ENCODE data around the gene CSNK1A1L. TPM values are rescaled to one million over a fixed set of nuclear protein-coding genes. Genes with fewer than 3 reads are reported as not detected.

Gene CSNK1A1L
- total and polyA plus RNA-seq, 10 of the 15 experiments (the other 5 are each of a cell fraction or from before 2014, with no cell fraction given) = not detected

DNA sequence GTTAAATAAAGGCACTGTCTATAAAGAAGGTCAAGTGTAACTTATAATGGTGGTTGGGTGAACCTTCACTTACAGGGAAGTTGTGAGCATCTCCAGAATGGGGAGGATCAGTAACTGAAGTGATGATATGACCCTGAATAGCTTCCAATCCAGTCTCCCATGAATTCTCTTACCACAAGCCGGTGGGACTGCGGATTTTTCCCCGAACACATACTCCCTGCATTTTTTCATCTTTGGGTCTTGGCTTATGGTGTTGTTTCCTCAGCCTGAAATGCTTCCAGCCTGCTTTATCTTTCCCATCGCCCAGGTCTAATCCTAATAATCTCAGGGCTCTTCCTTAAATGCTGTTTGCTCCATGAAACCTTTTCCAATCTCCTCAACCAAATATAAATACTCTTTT, 2.0 kb upstream of the CSNK1A1L start:
- DNase-seq (ENCODE audit: low read depth, low spot score) (no peak), ATAC-seq (no peak), FAIRE-seq (no peak)
- in situ Hi-C loops (cut with MboI) (no loop called here), intact Hi-C loops (cut with micrococcal nuclease; ENCODE audit: unreplicated experiment) (loop anchor here (5.0 kb wide), 1 partner anchor 495 kb away; no protein-coding TSS in a partner anchor)
- H3K27me3 ChIP-seq (replicated peaks in 1 of 2; ENCODE audit: control insufficient read depth in 2 of 2, insufficient read depth in 2 of 2, low read length in 1 of 2) = no peaks in the 10 kb centered on the region; a peak in 1 of 4 replicates
- H4K20me1 ChIP-seq (ENCODE audit: control insufficient read depth, insufficient read depth) = no peaks in the 10 kb centered on the region
- H3K9ac ChIP-seq (ENCODE audit: control insufficient read depth, insufficient read depth, low read length) = no peak overlapping the region
- ChIA-PET CTCF (no interaction called here), POLR2A (no interaction called here), SMC1A (ENCODE audit: uncharacterized antibody, unreplicated experiment) (no interaction called here), RAD21 (ENCODE audit: unreplicated experiment) (no interaction called here)
- H3K4me2 ChIP-seq (ENCODE audit: control insufficient read depth, insufficient read depth) = no peak overlapping the region
- H3K27ac ChIP-seq (ENCODE audit: control insufficient read depth, insufficient read depth) = no peak overlapping the region
- BruUV-seq (replicated peaks) = no TSS peak
- H3K79me2 ChIP-seq (ENCODE audit: control insufficient read depth, insufficient read depth, low read length) = no peaks in the 10 kb centered on the region
- no peak overlapping the region for H2AFZ ChIP-seq (ENCODE audit: control insufficient read depth, low read depth, low read length)
- WGBS (ENCODE audit: insufficient coverage, insufficient replicate concordance, low lambda C conversion rate, missing lambda C conversion rate) = 14% methylated on average over 4 of the region's 4 CpGs
- no peak overlapping the region for H3K4me3 ChIP-seq
- no peaks in the 10 kb centered on the region for H3K9me3 ChIP-seq (replicated peaks; ENCODE audit: control insufficient read depth, insufficient read depth, low read length)
- no peaks in the 10 kb centered on the region for H3K4me1 ChIP-seq (ENCODE audit: control insufficient read depth, insufficient read depth, low read length)
- no peaks in the 10 kb centered on the region for H3K36me3 ChIP-seq (ENCODE audit: control insufficient read depth in 2 of 2, insufficient read depth in 2 of 2, low read length in 1 of 2)
- no peak for TF ChIP-seq ZBED1 (IDR thresholded peaks at IDR 0.05; ENCODE audit: borderline replicate concordance)
- no peak for TF ChIP-seq NBN (IDR thresholded peaks at IDR 0.05)
- TF ChIP-seq SUZ12 (IDR thresholded peaks at IDR 0.05; ENCODE audit: unreplicated experiment) = no peak
- TF ChIP-seq ZNF622 (IDR thresholded peaks at IDR 0.05) = no peak
- TF ChIP-seq RB1 (IDR thresholded peaks at IDR 0.05; ENCODE audit: borderline replicate concordance) = no peak
- TF ChIP-seq, protein P1, sequence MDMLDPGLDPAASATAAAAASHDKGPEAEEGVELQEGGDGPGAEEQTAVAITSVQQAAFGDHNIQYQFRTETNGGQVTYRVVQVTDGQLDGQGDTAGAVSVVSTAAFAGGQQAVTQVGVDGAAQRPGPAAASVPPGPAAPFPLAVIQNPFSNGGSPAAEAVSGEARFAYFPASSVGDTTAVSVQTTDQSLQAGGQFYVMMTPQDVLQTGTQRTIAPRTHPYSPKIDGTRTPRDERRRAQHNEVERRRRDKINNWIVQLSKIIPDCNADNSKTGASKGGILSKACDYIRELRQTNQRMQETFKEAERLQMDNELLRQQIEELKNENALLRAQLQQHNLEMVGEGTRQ (IDR thresholded peaks at IDR 0.05; ENCODE audit: borderline replicate concordance, low read depth, low read length) = no peak
- TF ChIP-seq POU2F2 (IDR thresholded peaks at IDR 0.05; ENCODE audit: borderline replicate concordance, low read depth, low read length) = no peak
- TF ChIP-seq SRF (IDR thresholded peaks at IDR 0.05; ENCODE audit: low read depth in 2 of 2, low read length in 2 of 2) = no peak
- no peak for TF ChIP-seq MTA3 (IDR thresholded peaks at IDR 0.05; ENCODE audit: borderline replicate concordance, low read length)
- no peak for TF ChIP-seq MEF2A (IDR thresholded peaks at IDR 0.05; ENCODE audit: insufficient read depth, low read depth, low read length)
- TF ChIP-seq TCF3 (IDR thresholded peaks at IDR 0.05; ENCODE audit: borderline replicate concordance, insufficient read depth, low read depth, low read length) = no peak
- TF ChIP-seq, protein P2, sequence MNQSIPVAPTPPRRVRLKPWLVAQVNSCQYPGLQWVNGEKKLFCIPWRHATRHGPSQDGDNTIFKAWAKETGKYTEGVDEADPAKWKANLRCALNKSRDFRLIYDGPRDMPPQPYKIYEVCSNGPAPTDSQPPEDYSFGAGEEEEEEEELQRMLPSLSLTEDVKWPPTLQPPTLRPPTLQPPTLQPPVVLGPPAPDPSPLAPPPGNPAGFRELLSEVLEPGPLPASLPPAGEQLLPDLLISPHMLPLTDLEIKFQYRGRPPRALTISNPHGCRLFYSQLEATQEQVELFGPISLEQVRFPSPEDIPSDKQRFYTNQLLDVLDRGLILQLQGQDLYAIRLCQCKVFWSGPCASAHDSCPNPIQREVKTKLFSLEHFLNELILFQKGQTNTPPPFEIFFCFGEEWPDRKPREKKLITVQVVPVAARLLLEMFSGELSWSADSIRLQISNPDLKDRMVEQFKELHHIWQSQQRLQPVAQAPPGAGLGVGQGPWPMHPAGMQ (IDR thresholded peaks at IDR 0.05; ENCODE audit: borderline replicate concordance) = no peak
- no peak for TF ChIP-seq ZZZ3 (IDR thresholded peaks at IDR 0.05; ENCODE audit: control insufficient read depth, insufficient read length, low read depth)
- TF ChIP-seq YBX1 (IDR thresholded peaks at IDR 0.05) = no peak
- no peak for TF ChIP-seq RELA (IDR thresholded peaks at IDR 0.05; ENCODE audit: borderline replicate concordance, partially characterized antibody)
- TF ChIP-seq, protein P3, sequence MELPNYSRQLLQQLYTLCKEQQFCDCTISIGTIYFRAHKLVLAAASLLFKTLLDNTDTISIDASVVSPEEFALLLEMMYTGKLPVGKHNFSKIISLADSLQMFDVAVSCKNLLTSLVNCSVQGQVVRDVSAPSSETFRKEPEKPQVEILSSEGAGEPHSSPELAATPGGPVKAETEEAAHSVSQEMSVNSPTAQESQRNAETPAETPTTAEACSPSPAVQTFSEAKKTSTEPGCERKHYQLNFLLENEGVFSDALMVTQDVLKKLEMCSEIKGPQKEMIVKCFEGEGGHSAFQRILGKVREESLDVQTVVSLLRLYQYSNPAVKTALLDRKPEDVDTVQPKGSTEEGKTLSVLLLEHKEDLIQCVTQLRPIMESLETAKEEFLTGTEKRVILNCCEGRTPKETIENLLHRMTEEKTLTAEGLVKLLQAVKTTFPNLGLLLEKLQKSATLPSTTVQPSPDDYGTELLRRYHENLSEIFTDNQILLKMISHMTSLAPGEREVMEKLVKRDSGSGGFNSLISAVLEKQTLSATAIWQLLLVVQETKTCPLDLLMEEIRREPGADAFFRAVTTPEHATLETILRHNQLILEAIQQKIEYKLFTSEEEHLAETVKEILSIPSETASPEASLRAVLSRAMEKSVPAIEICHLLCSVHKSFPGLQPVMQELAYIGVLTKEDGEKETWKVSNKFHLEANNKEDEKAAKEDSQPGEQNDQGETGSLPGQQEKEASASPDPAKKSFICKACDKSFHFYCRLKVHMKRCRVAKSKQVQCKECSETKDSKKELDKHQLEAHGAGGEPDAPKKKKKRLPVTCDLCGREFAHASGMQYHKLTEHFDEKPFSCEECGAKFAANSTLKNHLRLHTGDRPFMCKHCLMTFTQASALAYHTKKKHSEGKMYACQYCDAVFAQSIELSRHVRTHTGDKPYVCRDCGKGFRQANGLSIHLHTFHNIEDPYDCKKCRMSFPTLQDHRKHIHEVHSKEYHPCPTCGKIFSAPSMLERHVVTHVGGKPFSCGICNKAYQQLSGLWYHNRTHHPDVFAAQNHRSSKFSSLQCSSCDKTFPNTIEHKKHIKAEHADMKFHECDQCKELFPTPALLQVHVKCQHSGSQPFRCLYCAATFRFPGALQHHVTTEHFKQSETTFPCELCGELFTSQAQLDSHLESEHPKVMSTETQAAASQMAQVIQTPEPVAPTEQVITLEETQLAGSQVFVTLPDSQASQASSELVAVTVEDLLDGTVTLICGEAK (IDR thresholded peaks at IDR 0.05; ENCODE audit: borderline replicate concordance) = no peak
- TF ChIP-seq, protein P4, sequence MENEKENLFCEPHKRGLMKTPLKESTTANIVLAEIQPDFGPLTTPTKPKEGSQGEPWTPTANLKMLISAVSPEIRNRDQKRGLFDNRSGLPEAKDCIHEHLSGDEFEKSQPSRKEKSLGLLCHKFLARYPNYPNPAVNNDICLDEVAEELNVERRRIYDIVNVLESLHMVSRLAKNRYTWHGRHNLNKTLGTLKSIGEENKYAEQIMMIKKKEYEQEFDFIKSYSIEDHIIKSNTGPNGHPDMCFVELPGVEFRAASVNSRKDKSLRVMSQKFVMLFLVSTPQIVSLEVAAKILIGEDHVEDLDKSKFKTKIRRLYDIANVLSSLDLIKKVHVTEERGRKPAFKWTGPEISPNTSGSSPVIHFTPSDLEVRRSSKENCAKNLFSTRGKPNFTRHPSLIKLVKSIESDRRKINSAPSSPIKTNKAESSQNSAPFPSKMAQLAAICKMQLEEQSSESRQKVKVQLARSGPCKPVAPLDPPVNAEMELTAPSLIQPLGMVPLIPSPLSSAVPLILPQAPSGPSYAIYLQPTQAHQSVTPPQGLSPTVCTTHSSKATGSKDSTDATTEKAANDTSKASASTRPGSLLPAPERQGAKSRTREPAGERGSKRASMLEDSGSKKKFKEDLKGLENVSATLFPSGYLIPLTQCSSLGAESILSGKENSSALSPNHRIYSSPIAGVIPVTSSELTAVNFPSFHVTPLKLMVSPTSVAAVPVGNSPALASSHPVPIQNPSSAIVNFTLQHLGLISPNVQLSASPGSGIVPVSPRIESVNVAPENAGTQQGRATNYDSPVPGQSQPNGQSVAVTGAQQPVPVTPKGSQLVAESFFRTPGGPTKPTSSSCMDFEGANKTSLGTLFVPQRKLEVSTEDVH (IDR thresholded peaks at IDR 0.05; ENCODE audit: low read depth, partially characterized antibody) = no peak
